SK-N-SH (cell line): ENCODE results near the gene MYOZ2. TPM values are rescaled to one million over a fixed set of nuclear protein-coding genes. Genes with fewer than 3 reads are reported as not detected.

ENCODE experiments used
- CTCF ChIA-PET: fragments of 300-600, 350-600 bp; formaldehyde crosslinking; extraction: SDS; loops from one replicate; lab custom pipeline; 2021; lab: Yijun Ruan, JAX
- POLR2A ChIA-PET: fragments of 350-600 bp; sonication (Branson Sonifier 250); formaldehyde crosslinking; extraction: SDS; loops from one replicate; lab custom pipeline; 2020; ENCODE audit warnings: antibody characterized with exemption, inconsistent platforms; lab: Yijun Ruan, JAX
- DNase-seq: peaks from one replicate; pipeline ENCODE4 v3.0.0; 2012
- H2AFZ ChIP-seq: fragments of 200-600 bp; sonication (generic); 2 replicates; pipeline ENCODE4 v1.8.1; 2016; ENCODE audit warnings: antibody characterized with exemption, mild to moderate bottlenecking, low read depth
- H3F3A ChIP-seq: fragments of 200-600 bp; sonication (generic); replicated peaks from 2 replicates; pipeline ENCODE3; 2016; ENCODE audit warnings: antibody characterized with exemption, mild to moderate bottlenecking; ENCODE audit not compliant: insufficient read depth
- H3K27ac ChIP-seq, 2 experiments: fragments of 200-500 bp in 1 of 2; fragments of 200-600 bp in 1 of 2; sonication (Bioruptor generic) in 1 of 2; sonication (generic), shearing (Covaris generic) in 1 of 2; 2 replicates each; pipeline versions ENCODE4 v1.5.1 to v1.6.1; 2014 to 2016; ENCODE audit warnings: low read depth in 2 of 2, inconsistent platforms in 1 of 2, low read length in 1 of 2, mild to moderate bottlenecking in 1 of 2, mixed read lengths in 1 of 2
- H3K27me3 ChIP-seq: fragments of 200-600 bp; sonication (generic), shearing (Covaris generic); 2 replicates; pipeline ENCODE4 v1.6.1; 2016; ENCODE audit warnings: mixed run types; ENCODE audit not compliant: insufficient read depth
- H3K36me3 ChIP-seq, 2 experiments: fragments of 200-500 bp in 1 of 2; fragments of 200-600 bp in 1 of 2; sonication (Bioruptor generic) in 1 of 2; sonication (generic) in 1 of 2; replicated peaks in 1 of 2; 2 replicates each; pipeline versions ENCODE3 to v1.5.1; 2014 to 2016; ENCODE audit warnings: low read length in 1 of 2, mild to moderate bottlenecking in 1 of 2; ENCODE audit not compliant: insufficient read depth in 2 of 2, control insufficient read depth in 1 of 2
- H3K4me1 ChIP-seq, 2 experiments: fragments of 200-500 bp in 1 of 2; fragments of 200-600 bp in 1 of 2; sonication (Bioruptor generic) in 1 of 2; sonication (generic), shearing (Covaris generic) in 1 of 2; 2 replicates each; pipeline versions ENCODE4 v1.5.1 to v1.6.1; 2014 to 2016; ENCODE audit warnings: low read depth in 1 of 2, low read length in 1 of 2, mixed run types in 1 of 2; ENCODE audit not compliant: insufficient read depth in 2 of 2, control insufficient read depth in 1 of 2
- H3K4me2 ChIP-seq: fragments of 200-600 bp; sonication (generic), shearing (Covaris generic); 2 replicates; pipeline ENCODE4 v1.6.1; 2017; ENCODE audit warnings: mixed run types
- H3K4me3 ChIP-seq, 2 experiments: fragments of 200-500 bp in 1 of 2; fragments of 200-600 bp in 1 of 2; sonication (Bioruptor generic) in 1 of 2; sonication (generic), shearing (Covaris generic) in 1 of 2; 2 replicates each; pipeline versions ENCODE4 v1.5.1 to v1.8.1; 2014 to 2016; ENCODE audit warnings: low read depth in 2 of 2, inconsistent platforms in 1 of 2, low read length in 1 of 2, mild to moderate bottlenecking in 1 of 2, mixed read lengths in 1 of 2, moderate library complexity in 1 of 2
- H3K79me2 ChIP-seq: fragments of 200-600 bp; sonication (generic); 2 replicates; pipeline ENCODE4 v1.8.1; 2017; ENCODE audit warnings: mild to moderate bottlenecking; ENCODE audit not compliant: insufficient read depth
- H3K9ac ChIP-seq: fragments of 200-600 bp; sonication (generic); 2 replicates; pipeline ENCODE4 v1.6.1; 2017; ENCODE audit warnings: mixed run types
- H3K9me2 ChIP-seq: fragments of 200-600 bp; sonication (generic); 2 replicates; pipeline ENCODE4 v1.6.1; 2017; ENCODE audit warnings: mixed run types
- H3K9me3 ChIP-seq: fragments of 200-600 bp; sonication (generic); 2 replicates; pipeline ENCODE4 v1.6.1; 2017; ENCODE audit warnings: mixed run types, mild to moderate bottlenecking, moderate library complexity
- H4K20me1 ChIP-seq: fragments of 200-600 bp; sonication (generic); 2 replicates; pipeline ENCODE4 v1.6.1; 2017; ENCODE audit warnings: mild to moderate bottlenecking, mixed run types; ENCODE audit not compliant: insufficient read depth
- ELF1 ChIP-seq: IDR thresholded peaks from 2 replicates; pipeline ENCODE4 v1.4.0; 2012
- EP300 ChIP-seq, 2 experiments: IDR thresholded peaks; 2 replicates each; pipeline versions ENCODE4 v1.4.0 to v1.6.1; 2012; ENCODE audit warnings: borderline replicate concordance in 1 of 2, low read depth in 1 of 2, low read length in 1 of 2
- EZH2phosphoT487 ChIP-seq: fragments of 200-600 bp; sonication (generic); IDR thresholded peaks from 2 replicates; pipeline ENCODE4 v1.6.1; 2017; ENCODE audit warnings: low read depth, mixed run types, mild to moderate bottlenecking, antibody characterized with exemption, moderate library complexity, borderline replicate concordance
- FOXJ3 ChIP-seq: sonication (generic); formaldehyde crosslinking; IDR thresholded peaks from 2 replicates; pipeline ENCODE4 v1.5.1; 2020; ENCODE audit warnings: mild to moderate bottlenecking, missing genetic modification reagents
- GATA2 ChIP-seq: sonication (generic); formaldehyde crosslinking; IDR thresholded peaks from 2 replicates; pipeline ENCODE4 v1.5.0; 2020; ENCODE audit warnings: mild to moderate bottlenecking, missing genetic modification reagents
- JUND ChIP-seq: IDR thresholded peaks from 2 replicates; pipeline ENCODE4 v1.4.0; 2012
- MAX ChIP-seq: IDR thresholded peaks from 2 replicates; pipeline ENCODE4 v1.4.0; 2012; ENCODE audit warnings: low read depth
- NFIC ChIP-seq: IDR thresholded peaks from 2 replicates; pipeline ENCODE4 v1.4.0; 2012; ENCODE audit warnings: borderline replicate concordance
- PBX3 ChIP-seq: IDR thresholded peaks from 2 replicates; pipeline ENCODE4; 2012
- RCOR1 ChIP-seq: fragments of 150-350 bp; IDR thresholded peaks from 2 replicates; pipeline ENCODE4 v1.6.1; 2017; ENCODE audit warnings: antibody characterized with exemption, low read length
- RFX5 ChIP-seq: IDR thresholded peaks from 2 replicates; pipeline ENCODE4 v1.6.1; 2012; ENCODE audit warnings: mild to moderate bottlenecking, improper control_type of control experiment, low read length
- RXRA ChIP-seq: IDR thresholded peaks from 2 replicates; pipeline ENCODE4 v1.4.0; 2012; ENCODE audit warnings: low read depth, mild to moderate bottlenecking, borderline replicate concordance
- TCF12 ChIP-seq: IDR thresholded peaks from 2 replicates; pipeline ENCODE4 v1.4.0; 2012
- TEAD4 ChIP-seq: IDR thresholded peaks from 2 replicates; pipeline ENCODE4 v1.4.0; 2012; ENCODE audit warnings: mild to moderate bottlenecking, borderline replicate concordance; ENCODE audit not compliant: insufficient read depth
- WGBS: methylation state at CpG from one replicate; pipeline ENCODE4 v1.1.6; 2017; ENCODE audit warnings: low lambda C conversion rate; 5-methylcytosine and 5-hydroxymethylcytosine counted together
- polyA plus RNA-seq, 3 experiments: library from polyadenylated mRNA; depleted of rRNA; stranded (reverse); fragments of >200 nt; gene quantifications; 2 replicates each; pipeline ENCODE4 v1.2.3, GENCODE V29; 2012
- TF ChIP-seq, protein P1 (sequence below): fragments of 200-600 bp; sonication (generic); IDR thresholded peaks from 2 replicates; pipeline ENCODE4 v1.6.1; 2017; ENCODE audit warnings: antibody characterized with exemption, mild to moderate bottlenecking, moderate library complexity
- TF ChIP-seq, protein P2 (sequence below): IDR thresholded peaks from 2 replicates; pipeline ENCODE4 v1.4.0; 2012; ENCODE audit warnings: low read depth, borderline replicate concordance
- TF ChIP-seq, protein P3 (sequence below): fragments of 150-350 bp; IDR thresholded peaks from 2 replicates; pipeline ENCODE4 v1.6.1; 2016; ENCODE audit warnings: mild to moderate bottlenecking, low read depth, low read length
- TF ChIP-seq, protein P4 (sequence below): fragments of 150-350 bp; IDR thresholded peaks from 2 replicates; pipeline ENCODE4 v1.6.1; 2017; ENCODE audit warnings: antibody characterized with exemption, low read length, low read depth, borderline replicate concordance
- TF ChIP-seq, protein P5 (sequence below): IDR thresholded peaks from 2 replicates; pipeline ENCODE4 v1.6.1; 2012; ENCODE audit warnings: mild to moderate bottlenecking, low read depth, low read length, moderate library complexity

Gene MYOZ2
- polyA plus RNA-seq, 1 of the 3 experiments (the other 2 are of a cell fraction), result 0.26 TPM

DNA sequence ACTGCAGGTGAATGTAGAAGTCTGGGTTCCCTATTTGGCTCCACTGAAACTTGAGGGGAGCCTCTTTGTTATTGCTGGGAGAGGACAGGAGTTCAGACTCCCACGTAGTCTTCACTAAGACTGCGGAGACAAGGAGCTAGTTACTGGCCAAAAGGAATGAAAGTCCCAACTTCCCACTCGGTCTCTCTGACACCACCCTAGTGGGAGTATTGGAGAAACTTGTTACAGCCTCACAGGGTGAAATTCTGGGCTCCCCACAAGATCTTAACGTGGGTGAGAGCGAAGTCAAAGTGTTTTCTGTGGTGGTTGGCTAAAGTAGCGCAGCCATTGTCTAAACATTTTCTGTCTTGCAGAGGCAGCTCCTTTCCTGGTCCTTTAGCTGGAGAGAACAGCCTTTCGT, 13.5 kb downstream of the MYOZ2 start:
- no peaks in the 10 kb centered on the region for H3F3A ChIP-seq
- H3K9me2 ChIP-seq, result no peaks in the 10 kb centered on the region
- no peak overlapping the region for H3K4me2 ChIP-seq
- no peaks in the 10 kb centered on the region for H3K79me2 ChIP-seq
- DNase-seq, result no peak
- no peaks in the 10 kb centered on the region for H3K36me3 ChIP-seq
- CTCF ChIA-PET, result interaction anchor here (1.4 kb wide), 1 partner anchor 12 kb away, joined by 3 read pairs; no protein-coding TSS in a partner anchor
- no peak overlapping the region for H3K4me3 ChIP-seq
- no peak overlapping the region for H3K9ac ChIP-seq
- TF ChIP-seq RXRA (no peak), EZH2phosphoT487 (no peak), NFIC (no peak), ELF1 (no peak), GATA2 (CRISPR knock-in tag) (no peak), MAX (no peak), TCF12 (no peak), PBX3 (no peak), TEAD4 (no peak), EP300 (IDR thresholded peaks at IDR 0.05; ENCODE audit: borderline replicate concordance in 1 of 2, low read depth in 1 of 2, low read length in 1 of 2) (no peak), JUND (no peak), RFX5 (no peak), RCOR1 (no peak), FOXJ3 (CRISPR knock-in tag) (no peak)
- TF ChIP-seq, protein P1, sequence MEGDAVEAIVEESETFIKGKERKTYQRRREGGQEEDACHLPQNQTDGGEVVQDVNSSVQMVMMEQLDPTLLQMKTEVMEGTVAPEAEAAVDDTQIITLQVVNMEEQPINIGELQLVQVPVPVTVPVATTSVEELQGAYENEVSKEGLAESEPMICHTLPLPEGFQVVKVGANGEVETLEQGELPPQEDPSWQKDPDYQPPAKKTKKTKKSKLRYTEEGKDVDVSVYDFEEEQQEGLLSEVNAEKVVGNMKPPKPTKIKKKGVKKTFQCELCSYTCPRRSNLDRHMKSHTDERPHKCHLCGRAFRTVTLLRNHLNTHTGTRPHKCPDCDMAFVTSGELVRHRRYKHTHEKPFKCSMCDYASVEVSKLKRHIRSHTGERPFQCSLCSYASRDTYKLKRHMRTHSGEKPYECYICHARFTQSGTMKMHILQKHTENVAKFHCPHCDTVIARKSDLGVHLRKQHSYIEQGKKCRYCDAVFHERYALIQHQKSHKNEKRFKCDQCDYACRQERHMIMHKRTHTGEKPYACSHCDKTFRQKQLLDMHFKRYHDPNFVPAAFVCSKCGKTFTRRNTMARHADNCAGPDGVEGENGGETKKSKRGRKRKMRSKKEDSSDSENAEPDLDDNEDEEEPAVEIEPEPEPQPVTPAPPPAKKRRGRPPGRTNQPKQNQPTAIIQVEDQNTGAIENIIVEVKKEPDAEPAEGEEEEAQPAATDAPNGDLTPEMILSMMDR, result no peak
- TF ChIP-seq, protein P2, sequence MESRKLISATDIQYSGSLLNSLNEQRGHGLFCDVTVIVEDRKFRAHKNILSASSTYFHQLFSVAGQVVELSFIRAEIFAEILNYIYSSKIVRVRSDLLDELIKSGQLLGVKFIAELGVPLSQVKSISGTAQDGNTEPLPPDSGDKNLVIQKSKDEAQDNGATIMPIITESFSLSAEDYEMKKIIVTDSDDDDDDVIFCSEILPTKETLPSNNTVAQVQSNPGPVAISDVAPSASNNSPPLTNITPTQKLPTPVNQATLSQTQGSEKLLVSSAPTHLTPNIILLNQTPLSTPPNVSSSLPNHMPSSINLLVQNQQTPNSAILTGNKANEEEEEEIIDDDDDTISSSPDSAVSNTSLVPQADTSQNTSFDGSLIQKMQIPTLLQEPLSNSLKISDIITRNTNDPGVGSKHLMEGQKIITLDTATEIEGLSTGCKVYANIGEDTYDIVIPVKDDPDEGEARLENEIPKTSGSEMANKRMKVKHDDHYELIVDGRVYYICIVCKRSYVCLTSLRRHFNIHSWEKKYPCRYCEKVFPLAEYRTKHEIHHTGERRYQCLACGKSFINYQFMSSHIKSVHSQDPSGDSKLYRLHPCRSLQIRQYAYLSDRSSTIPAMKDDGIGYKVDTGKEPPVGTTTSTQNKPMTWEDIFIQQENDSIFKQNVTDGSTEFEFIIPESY, result no peak
- TF ChIP-seq, protein P3, sequence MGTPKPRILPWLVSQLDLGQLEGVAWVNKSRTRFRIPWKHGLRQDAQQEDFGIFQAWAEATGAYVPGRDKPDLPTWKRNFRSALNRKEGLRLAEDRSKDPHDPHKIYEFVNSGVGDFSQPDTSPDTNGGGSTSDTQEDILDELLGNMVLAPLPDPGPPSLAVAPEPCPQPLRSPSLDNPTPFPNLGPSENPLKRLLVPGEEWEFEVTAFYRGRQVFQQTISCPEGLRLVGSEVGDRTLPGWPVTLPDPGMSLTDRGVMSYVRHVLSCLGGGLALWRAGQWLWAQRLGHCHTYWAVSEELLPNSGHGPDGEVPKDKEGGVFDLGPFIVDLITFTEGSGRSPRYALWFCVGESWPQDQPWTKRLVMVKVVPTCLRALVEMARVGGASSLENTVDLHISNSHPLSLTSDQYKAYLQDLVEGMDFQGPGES, result no peak
- TF ChIP-seq, protein P4, sequence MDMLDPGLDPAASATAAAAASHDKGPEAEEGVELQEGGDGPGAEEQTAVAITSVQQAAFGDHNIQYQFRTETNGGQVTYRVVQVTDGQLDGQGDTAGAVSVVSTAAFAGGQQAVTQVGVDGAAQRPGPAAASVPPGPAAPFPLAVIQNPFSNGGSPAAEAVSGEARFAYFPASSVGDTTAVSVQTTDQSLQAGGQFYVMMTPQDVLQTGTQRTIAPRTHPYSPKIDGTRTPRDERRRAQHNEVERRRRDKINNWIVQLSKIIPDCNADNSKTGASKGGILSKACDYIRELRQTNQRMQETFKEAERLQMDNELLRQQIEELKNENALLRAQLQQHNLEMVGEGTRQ, result no peak
- TF ChIP-seq, protein P5, sequence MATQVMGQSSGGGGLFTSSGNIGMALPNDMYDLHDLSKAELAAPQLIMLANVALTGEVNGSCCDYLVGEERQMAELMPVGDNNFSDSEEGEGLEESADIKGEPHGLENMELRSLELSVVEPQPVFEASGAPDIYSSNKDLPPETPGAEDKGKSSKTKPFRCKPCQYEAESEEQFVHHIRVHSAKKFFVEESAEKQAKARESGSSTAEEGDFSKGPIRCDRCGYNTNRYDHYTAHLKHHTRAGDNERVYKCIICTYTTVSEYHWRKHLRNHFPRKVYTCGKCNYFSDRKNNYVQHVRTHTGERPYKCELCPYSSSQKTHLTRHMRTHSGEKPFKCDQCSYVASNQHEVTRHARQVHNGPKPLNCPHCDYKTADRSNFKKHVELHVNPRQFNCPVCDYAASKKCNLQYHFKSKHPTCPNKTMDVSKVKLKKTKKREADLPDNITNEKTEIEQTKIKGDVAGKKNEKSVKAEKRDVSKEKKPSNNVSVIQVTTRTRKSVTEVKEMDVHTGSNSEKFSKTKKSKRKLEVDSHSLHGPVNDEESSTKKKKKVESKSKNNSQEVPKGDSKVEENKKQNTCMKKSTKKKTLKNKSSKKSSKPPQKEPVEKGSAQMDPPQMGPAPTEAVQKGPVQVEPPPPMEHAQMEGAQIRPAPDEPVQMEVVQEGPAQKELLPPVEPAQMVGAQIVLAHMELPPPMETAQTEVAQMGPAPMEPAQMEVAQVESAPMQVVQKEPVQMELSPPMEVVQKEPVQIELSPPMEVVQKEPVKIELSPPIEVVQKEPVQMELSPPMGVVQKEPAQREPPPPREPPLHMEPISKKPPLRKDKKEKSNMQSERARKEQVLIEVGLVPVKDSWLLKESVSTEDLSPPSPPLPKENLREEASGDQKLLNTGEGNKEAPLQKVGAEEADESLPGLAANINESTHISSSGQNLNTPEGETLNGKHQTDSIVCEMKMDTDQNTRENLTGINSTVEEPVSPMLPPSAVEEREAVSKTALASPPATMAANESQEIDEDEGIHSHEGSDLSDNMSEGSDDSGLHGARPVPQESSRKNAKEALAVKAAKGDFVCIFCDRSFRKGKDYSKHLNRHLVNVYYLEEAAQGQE, result no peak
- POLR2A ChIA-PET, result no interaction called here
- no peaks in the 10 kb centered on the region for H3K27me3 ChIP-seq
- 85% methylated on average over 6 of the region's 7 CpGs for WGBS
- no peak overlapping the region for H2AFZ ChIP-seq
- no peak overlapping the region for H3K27ac ChIP-seq
- H3K9me3 ChIP-seq, result no peaks in the 10 kb centered on the region
- no peaks in the 10 kb centered on the region for H3K4me1 ChIP-seq
- no peaks in the 10 kb centered on the region for H4K20me1 ChIP-seq
